COLO668 (cell line): ENCODE measurements around the gene CH25H.
A peak's percentile ranks its signal among the peaks of the same experiment; 100 is the strongest.

ENCODE experiments used
- DNase-seq: peaks from one replicate; lab custom pipeline; 2025; ENCODE audit not compliant: unreplicated experiment; lab: John Stamatoyannopoulos, UW

The CH25H gene

DNA sequence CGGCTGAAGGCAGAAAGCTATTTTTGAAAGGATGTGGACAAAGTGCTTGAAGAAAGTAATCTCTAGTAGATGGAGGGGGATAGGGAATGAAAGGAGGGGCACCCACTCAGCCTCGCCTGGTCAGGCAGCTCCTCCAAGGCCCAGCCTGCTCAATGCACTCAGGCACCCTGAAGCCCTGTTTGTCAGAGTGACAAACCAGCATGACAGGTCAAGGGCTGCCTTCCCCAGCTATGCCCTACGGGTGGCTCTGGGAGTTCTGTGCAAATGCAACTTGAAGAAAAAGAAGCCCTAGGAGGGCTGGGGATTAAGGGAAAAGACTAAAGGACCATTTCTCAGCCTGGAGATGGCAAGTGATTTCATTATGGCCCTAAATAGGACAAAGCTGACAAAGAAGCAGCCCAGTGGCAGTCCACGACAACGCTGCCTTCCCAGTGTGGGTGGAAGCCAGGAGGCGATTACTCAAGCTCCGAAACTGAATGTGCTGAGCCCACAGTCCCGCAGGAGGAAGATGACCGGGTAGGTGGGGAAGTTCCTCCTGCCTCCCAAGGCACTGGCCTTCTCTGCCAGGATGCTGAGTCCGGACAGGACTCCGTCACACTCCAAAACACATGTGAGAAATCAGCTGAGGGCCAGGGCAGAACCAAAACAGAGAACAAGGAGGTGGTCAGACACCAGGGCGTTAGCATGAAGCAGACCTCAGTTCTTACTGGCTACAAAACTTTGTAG is 28.1 kb upstream of the CH25H start:
- no peak for DNase-seq

DNA sequence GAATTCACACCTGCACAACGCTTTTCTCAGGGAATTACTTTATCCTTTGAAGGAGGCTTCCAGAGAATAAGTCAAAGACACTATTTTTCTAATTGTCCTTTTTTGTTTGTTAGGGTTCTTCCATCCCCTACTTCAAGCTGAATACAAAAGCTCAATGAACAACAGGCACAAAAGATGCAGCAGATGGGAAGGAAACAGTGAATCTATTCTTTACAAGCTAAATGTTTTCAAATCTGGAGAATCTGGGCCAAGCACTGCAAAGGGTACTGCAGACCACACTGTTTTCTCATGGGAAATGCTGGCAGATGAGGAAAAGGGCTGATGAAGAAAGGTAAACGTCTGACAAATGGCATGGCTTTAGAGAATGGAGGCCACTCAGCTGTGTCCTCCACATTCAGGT is 25.9 kb upstream of the CH25H start:
- DNase-seq = no peak

DNA sequence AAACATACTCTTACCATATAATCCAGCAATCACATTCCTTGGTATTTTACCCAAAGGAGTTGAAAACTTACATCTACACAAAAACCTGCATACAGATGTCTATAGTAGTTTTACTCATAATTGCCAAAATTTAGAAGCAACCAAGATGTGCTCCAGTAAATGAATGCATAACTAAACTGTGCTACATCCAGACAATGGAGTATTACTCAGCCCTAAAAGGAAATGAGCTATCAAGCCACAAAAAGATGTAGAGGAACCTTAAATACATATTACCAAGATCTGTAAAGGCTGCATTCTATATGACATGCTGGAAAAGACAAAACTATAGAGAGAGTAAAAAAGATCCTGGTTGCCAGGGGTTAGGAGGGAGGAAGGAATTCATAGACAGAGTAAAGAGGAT is 21.8 kb upstream of the CH25H start:
- no peak for DNase-seq

DNA sequence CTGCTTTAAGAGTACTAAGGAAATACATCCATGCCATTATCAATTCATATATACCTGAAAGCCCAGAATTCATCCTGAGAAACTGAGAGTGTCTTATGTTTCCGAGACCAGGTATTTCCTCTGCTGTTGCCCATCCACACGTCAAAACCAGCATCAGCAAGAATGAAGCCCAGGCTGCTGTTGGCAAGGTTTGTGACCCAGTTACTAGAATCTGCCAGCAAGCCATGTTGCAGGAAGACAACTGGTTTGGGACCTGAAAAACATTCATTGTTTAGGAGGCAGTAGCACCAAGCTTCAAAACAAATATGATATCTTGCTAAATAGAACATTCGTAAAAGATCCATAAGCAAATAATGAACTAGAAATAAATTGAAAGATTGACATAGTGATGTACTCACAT is 21.0 kb upstream of the CH25H start:
- no peak for DNase-seq

DNA sequence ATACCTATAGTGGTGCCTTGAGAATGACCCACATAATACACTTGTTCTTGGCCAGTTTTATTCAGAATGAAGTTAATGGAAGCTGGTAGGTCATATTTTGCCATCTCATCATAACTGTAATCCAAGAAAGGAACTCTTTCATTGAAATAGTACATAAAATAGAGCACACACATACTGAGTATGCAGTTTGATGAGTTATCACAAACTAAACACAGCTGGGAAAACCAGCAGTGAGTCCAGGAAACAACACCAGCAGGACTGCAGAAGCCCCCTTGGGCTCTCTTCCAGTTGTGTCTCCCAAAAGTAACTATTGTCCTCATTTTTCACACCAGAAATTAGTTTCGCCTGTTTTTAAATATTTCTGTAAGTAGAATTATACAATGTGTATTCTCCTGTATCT is 19.8 kb upstream of the CH25H start:
- DNase-seq = no peak

DNA sequence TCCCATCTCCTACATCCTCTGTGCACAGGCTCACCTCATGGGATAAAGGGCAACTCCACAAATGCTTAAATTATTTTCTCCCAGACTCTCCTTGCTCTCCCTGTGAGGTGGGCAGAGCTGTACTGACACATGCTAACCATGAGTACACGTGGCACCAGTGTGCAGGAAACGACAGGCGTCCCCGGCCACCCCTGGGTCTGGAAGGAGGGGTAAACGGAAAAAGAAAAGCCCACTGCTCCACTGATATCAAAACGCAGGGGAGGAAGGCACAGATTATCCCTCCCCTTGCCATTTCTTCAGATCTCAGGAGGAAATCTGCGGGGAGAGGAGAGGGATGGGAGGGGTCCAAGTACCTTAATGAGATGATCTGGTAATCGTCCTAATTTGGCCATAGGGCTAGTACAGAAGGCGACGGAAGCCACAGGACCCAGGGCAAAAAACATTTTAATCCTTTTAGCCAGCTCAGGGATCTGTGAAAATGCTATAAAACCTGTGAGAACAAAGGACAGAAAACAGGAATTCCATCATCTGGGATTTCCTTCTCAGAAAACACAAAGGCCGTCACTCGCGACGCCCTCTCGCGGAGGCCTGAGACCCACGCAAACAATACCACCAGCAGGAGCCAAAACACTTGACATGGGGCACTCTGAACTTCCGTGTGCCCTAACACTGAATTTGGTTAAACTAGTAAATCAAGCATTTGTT is 17.8 kb upstream of the CH25H start:
- DNase-seq = no peak

DNA sequence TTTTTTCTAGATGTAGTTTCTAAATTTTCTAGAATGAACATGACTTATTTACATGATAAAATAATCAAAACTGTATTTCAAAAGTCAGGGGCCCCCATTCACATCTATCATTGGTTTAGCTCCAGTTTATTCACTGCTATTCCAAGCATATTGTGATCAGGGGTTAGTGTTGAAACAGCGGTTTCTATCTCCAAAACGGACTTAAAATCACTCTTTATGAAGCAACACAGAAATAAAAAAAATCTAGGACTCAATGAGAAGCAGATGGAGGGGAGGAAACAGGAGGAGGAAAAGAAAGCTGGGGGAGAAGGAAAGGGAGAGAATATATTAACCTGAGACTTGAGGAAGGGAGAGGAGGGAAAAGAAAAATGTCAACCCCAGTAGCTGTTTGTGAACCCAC is 14.8 kb upstream of the CH25H start:
- no peak for DNase-seq

DNA sequence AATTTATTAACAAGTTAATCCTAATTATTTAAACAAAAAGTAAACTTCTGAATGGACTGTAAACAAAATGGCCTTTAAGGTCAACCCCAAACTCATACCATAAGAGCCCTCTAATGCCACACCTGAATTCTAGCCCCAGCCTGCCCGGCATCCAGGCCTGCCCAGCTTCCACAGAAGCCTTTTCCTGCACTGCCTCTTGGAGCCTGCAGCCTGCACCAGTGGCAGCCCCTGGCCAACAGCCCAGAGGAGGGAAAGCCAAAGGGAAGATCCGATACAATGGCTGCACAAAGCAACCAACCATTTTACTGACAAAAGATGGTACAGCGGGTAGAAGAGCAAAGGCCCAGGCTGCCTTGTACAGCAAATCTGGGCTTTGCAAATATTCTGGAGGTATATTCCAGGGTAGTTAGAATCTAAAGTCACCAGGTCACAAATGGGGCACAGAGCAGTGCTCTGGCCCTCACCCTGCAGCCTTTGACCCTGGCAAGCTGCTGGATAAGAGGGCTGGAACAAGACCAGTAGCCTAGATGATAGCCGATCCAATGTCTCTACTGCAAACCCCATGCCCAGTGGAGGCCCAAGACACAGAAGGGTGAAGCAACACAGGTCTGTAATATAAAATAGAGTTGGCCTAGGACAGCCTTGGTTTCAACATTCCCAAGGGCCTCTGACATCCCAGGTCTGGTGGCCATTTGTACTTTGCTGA is 12.5 kb upstream of the CH25H start:
- no peak for DNase-seq

DNA sequence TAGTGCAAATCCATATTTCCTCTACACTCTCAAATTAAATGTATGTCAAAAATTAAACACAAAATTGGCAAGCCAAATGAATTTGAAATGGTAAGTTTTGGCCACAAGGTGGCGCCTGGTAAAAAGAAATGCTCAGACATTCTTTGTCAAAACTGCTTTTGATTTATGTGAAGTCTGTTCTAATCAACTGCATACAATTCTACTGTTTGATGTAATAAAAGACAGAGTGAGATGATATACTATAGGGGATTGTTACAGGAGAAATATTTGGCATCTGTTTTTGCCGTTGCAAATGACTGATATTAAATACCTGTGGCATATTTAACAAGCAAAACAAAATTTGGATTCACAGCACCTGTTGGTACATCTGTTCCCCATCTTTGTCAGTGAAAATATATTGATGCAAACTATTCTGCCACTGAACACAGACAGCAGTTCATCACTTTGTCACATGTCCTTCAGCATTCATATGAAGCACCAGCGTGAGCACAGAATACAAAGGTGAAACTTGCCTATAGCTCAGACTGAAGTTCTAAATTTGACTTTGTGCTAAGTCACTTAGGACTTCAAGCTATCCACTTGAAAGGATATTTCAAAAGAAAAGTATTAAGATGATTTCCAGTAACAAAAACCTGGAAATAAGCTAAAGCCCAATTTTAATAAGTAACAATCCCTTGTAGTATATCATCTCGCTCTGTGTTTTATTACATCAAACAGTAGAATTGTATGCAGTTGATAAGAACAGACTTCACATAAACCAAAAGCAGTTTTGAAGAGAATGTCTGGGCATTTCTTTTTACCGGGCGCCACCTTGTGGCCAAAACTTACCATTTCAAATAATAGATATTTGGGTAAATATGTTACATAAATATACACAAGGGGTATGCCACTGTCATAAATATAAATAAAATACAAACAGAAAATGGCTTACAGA is 10.2 kb upstream of the CH25H start:
- DNase-seq = peak; percentile 38

DNA sequence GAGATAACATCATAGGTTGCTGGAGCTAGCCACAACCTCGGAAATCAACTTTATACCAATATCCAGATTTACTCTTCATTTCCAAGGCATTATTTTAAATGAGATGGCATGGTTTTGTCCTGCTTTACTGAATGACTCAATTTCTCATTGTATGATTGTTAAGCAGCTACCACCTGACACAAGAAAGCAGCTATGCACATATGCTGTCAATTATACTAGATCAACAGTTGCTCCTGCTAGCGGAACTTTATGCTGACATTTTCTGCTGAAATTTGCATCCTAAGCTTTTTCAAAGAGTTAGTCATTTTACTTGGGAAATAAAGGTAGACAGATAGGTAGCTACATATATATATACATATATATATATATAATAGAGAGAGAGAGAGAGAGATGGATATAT is 8.9 kb upstream of the CH25H start:
- DNase-seq = no peak

DNA sequence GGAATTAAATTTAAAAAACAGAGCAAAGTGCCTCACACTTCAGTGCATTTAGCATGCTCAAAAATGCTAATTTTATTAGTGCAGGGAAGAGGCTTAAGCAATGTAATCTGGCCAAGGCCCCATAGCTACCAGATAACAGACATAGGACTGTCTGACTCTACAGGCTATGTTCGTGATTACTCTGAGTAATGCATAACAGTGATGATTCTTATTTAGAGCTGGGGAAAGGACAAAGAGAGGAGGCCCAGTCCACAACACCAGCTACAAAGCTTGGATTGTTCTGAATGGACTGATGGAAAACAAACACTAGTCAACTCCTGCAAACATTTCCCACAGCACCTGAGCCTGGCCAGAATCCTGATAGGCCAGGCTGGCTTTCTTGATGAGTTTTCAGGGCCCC is 8.4 kb upstream of the CH25H start:
- DNase-seq = no peak

DNA sequence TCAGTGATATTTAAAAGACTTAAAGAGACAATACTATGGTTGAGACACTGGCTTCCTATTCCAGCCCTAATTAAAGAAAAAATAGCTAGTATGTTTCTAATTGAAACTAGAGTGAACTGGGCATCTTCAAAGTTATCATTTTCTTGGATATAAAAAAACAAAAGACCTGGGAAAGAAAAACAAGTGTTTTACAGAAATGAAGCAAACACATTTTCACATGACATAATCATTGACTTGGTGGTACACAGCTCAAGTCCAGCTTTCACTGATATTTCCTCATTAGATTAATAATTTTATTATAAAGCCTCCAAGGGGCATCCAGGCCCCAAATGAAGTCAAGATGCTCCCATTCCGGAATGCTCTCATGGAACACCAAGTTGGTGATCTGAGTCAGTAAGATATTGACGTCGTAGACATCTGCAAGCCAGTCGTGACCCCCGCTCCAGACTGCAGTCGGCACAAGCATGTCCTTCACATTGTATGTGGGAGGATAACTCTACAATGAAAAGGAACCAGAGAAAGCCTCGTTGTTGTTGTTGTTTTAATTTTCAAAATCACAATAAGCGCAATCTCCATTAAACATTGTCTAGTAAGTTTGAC is 7.5 kb upstream of the CH25H start:
- no peak for DNase-seq

DNA sequence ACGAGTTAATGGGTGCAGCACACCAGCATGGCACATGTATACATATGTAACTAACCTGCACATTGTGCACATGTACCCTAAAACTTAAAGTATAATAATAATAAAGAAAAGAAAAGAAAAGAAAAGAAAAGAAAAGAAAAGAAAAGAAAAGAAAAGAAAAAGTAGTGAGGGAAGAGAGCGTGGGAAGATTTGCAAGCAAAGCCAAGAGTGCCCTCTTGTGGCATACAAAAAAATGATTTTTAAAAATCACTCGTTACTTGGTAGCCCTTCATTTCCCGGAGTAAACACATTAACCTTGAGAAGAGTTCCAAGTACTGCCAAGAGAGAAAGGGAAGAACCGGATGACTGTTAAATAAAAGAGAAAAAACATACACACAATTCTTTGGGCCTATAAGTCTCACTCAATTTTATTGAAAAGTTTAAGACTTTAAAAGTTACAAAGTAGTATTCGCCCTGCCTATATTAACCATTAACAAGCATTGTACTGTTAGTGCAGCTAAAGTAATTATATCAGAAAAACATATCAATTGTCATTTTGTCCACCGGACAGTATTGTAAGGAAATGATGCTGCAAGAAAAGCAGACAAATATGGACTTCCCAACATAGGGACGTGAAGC is 6.2 kb upstream of the CH25H start:
- DNase-seq = no peak

DNA sequence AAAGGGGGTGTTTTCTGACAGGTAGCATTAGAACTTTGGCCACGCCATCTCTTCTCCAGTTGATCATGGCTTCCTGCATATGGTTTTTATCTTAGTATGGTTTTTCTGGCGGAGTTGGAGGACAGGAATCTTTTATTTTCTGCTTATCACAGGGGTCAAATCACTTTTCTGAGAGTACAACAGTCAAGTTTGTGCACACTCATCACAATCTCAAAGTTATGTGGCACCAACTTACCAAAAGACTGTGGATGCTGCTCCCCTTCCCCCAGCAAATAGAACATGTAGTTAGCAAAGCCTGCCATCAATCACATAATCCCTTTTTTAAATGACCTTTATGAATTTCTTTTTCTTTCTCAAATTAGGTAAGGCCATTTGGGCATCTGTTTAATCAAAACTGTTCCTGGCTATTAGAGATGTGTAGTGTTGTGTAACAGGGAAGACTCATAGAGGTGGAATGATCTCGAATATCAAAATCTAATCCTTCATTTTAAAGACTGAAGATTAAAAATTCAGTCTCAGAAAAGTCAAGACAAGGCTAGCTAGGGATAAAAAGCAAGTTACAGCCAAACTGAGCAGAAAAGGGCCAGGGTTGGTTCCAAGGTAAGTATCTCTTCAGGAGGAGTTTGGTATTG is 3.8 kb upstream of the CH25H start:
- no peak for DNase-seq

DNA sequence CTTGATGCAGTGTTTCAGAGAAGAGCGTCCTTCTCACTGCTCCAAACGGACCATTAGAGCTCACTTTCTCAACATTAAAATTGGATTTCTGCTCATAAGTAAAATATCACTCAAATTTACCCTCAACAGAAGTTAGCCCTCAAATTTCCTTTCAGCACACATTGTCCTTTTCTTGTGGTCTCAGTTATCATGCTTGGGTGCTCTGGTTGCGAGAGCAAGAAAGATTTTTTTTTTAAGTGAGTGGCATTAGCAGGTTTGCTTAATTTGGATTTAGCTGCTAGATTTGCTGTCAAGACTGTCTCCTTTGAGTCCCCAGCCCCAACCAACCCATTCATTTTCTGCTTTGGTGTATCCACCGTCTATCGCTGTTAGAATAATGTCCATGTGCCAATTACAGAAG is 2.6 kb upstream of the CH25H start:
- no peak for DNase-seq

DNA sequence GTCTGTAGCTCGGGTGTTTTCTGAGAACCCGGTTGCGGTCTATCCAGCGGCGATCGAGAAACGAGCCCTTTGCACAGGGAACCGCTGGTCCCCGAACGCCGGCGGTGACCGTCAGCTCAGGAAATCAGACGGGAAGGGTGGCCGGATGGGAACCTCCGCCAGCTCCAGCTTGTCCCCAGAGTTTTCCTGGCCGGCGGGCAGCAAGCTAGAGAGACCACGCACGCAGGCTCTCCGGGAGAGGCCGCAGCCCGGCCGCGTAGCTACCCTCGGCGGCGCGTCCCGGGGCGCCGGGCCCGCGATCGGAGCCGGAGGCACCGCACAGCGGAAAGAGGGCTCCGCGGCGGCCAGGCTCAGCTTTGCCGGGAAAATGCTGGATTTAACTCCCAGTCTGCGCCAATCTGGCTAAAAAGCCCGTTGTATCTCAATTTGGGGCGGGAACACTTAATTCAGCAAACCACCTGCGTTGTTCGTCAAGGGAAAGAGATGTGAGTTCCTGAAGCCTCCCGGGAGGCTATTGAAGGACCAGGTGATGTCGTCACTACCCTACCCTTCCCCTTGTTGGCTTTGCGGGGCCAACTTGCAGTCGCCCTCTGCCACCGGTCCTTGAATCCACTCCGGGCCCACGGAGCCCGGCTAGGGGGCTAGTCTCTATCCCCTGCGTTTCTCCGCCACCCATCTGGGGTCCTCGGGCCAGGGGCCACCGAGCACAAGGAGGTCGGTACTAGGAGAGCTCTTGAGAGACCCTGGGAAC is 859 bp upstream of the CH25H start:
- DNase-seq = peak; percentile 49

DNA sequence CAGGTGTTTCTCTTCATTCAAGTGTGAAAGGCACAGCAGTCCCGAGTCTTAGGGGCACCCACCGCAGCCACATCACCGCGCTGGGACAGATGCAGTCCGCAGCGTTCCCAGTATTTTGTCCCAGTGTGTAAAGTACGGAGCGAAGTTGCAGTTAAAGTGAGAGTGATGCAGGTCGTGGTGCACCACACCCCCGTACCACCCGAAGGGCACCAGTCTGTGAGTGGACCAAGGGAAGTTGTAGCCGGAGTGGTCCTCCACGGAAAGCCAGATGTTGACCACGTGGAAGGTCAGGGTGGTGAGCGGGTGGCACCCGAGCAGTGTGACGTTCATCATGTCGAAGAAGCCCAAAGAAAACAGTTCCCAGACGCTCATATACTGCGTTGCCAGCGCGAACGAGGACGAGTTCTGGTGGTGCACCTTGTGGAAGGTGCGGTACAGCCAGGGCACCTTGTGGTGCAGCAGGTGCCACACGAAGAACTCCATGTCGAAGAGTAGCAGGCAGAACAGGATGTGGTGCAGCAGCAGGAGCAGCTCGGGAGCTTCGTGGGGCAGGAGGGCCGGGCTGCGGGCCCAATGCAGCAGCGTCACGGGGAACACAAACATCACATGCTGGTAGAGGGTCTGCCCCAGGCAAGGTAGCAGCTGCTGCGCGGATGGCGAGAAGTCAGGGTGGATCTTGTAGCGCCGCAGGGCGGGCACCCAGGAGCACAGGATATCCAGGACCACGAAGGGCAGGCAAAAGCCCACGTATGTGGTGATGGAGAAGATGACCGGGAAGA is 526 bp downstream of the CH25H start:
- DNase-seq = peak; percentile 47

DNA sequence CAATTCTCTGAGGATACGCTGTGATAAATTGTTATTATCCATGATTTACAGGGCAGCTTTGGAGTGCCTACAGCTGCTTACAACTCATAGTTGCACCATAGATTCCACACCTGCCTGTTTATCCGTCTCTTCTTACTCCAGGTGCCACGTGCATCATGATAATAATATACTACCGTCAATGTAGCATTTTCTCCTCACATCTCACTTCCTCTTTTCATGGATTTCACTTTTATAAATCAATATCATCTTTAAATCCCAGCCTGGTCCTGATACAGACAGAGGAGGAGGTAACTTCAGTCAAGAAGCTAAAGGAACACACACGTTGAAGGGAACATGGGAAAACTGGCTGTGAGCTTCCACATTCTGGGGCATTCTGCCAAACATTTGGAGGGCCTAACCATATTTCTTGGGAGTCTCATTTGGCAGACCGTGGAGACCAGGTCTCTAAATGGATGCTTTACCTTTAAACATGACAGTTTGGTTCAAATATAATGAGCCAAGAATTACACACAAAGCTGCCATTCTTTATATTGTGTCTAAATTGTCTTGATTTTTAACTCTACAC is 2.4 kb downstream of the CH25H start:
- no peak for DNase-seq
